HL-60 (cell line): ENCODE results near the gene IFRD1.

ENCODE experiments used
- CTCF ChIP-seq: IDR thresholded peaks from one replicate; pipeline ENCODE4 v1.5.1; 2011; ENCODE audit warnings: low read length, control low read depth, inconsistent platforms; ENCODE audit not compliant: insufficient read depth
- GABPA ChIP-seq: IDR thresholded peaks from 2 replicates; pipeline ENCODE4 v1.6.1; 2012; ENCODE audit warnings: low read depth
- POLR2AphosphoS5 ChIP-seq: IDR thresholded peaks from 2 replicates; pipeline ENCODE4 v1.6.1; 2012; ENCODE audit warnings: low read depth
- REST ChIP-seq: IDR thresholded peaks from 2 replicates; pipeline ENCODE4 v1.6.1; 2012; ENCODE audit warnings: low read depth; ENCODE audit not compliant: insufficient replicate concordance
- SPI1 ChIP-seq: IDR thresholded peaks from 2 replicates; pipeline ENCODE4 v1.6.1; 2012; ENCODE audit warnings: low read depth, mild to moderate bottlenecking, borderline replicate concordance

- TF ChIP-seq REST (no peak), CTCF (no peak), POLR2AphosphoS5 (no peak), GABPA (no peak), SPI1 (no peak)
These were observed 13.2 kb upstream of the IFRD1 start for GRCh38 chr7:112437072-112437471.
